Calu3 (cell line): ENCODE results near the gene MISP3. TPM values are rescaled to one million over a fixed set of nuclear protein-coding genes. Genes with fewer than 3 reads are reported as not detected.
"Not testable (repeated sequence)": the region's sequence is repeated elsewhere in the genome, so short reads cannot be mapped to it uniquely, and the experiment has no call there.

Source experiments
- BruUV-seq: library from RNA; stranded (reverse); fragments of 400-500 nt; replicated peaks from 2 replicates; lab custom pipeline; 2021; lab: Mats Ljungman, UMichigan
- CTCF ChIA-PET: fragments of 300-600 bp; sonication (Branson Sonifier 250); formaldehyde crosslinking; loops from one replicate; lab custom pipeline; 2022; ENCODE audit warnings: antibody characterized with exemption; lab: Charles Lee
- DNase-seq: peaks from one replicate; pipeline ENCODE4 v3.0.0; 2022
- H3K27ac Mint-ChIP-seq: one replicate; pipeline ENCODE4 v1.8.0; 2022; ENCODE audit warnings: mixed read lengths; ENCODE audit not compliant: unreplicated experiment
- H3K27me3 Mint-ChIP-seq: one replicate; pipeline ENCODE4 v1.8.0; 2022; ENCODE audit warnings: mixed read lengths; ENCODE audit not compliant: unreplicated experiment
- H3K36me3 Mint-ChIP-seq: one replicate; pipeline ENCODE4 v1.8.0; 2022; ENCODE audit warnings: mild to moderate bottlenecking, moderate library complexity, mixed read lengths; ENCODE audit not compliant: insufficient read depth, unreplicated experiment
- H3K4me1 Mint-ChIP-seq: one replicate; pipeline ENCODE4 v1.8.0; 2022; ENCODE audit warnings: mild to moderate bottlenecking, low read depth, mixed read lengths; ENCODE audit not compliant: unreplicated experiment
- H3K4me3 Mint-ChIP-seq: one replicate; pipeline ENCODE4 v1.8.0; 2022; ENCODE audit warnings: mild to moderate bottlenecking, low read depth, moderate library complexity, mixed read lengths; ENCODE audit not compliant: unreplicated experiment
- H3K9me3 Mint-ChIP-seq: one replicate; pipeline ENCODE4 v1.8.0; 2022; ENCODE audit warnings: low read depth, mixed read lengths; ENCODE audit not compliant: unreplicated experiment
- intact Hi-C: fragments of 100-400 bp; cut with micrococcal nuclease; formaldehyde crosslinking; loops from one replicate; pipeline ENCODE4 v1.10.0; 2022; ENCODE audit not compliant: unreplicated experiment
- total RNA-seq: library from RNA; stranded (reverse); gene quantifications from 2 replicates; pipeline ENCODE4 v1.2.3, GENCODE V29; 2022
- TF ChIP-seq, protein P1 (sequence below): fragments of 200-600 bp; IDR thresholded peaks from one replicate; pipeline ENCODE4 v1.8.0; 2022; ENCODE audit warnings: antibody characterized with exemption; ENCODE audit not compliant: unreplicated experiment

The MISP3 gene
- total RNA-seq, 1 experiment from 2014 or later: 4.2 TPM

DNA sequence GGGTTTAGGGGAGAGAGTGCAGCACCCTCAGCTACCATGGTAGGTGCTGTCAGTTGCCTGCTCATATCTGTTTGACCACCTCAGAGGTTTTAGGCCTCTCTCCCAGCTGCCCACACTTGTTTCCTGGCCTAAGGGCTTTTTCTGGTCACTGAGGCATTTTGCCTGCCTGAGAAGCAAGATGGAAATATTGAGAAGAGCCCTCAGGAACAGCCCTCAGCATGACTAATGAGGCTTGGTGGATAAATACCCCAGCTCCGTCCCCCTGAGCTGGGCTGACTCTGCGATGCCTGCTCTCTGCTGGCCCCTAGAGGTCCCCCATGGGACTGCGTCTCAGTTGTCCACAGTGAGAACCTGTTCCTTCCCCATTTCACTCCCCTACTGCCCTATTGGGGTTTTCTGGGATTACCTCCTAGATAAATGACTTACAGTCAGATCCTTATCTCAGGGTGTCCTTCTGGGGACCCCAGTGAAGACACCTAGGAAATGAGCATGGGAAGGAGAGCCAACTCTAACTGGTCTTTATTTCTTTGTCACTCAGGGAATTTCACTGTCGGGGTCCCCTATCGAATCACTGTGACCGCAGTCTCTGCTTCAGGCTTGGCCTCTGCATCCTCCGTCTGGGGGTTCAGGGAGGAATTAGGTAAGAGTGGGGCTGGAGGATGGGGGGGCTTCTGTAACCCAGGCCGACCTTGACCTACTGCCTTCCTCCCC, 24.0 kb upstream of the MISP3 start:
- Mint-ChIP-seq H3K4me1 (no peaks in the 10 kb centered on the region), H3K4me3 (no peak overlapping the region), H3K9me3 (no peaks in the 10 kb centered on the region), H3K27me3 (no peaks in the 10 kb centered on the region), H3K27ac (no peak overlapping the region), H3K36me3 (peaks cover 12% of the 10 kb centered on the region)
- TF ChIP-seq, protein P1, sequence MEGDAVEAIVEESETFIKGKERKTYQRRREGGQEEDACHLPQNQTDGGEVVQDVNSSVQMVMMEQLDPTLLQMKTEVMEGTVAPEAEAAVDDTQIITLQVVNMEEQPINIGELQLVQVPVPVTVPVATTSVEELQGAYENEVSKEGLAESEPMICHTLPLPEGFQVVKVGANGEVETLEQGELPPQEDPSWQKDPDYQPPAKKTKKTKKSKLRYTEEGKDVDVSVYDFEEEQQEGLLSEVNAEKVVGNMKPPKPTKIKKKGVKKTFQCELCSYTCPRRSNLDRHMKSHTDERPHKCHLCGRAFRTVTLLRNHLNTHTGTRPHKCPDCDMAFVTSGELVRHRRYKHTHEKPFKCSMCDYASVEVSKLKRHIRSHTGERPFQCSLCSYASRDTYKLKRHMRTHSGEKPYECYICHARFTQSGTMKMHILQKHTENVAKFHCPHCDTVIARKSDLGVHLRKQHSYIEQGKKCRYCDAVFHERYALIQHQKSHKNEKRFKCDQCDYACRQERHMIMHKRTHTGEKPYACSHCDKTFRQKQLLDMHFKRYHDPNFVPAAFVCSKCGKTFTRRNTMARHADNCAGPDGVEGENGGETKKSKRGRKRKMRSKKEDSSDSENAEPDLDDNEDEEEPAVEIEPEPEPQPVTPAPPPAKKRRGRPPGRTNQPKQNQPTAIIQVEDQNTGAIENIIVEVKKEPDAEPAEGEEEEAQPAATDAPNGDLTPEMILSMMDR: peak; percentile 81
- intact Hi-C loops: no loop called here
- CTCF ChIA-PET: interaction anchor here (0.7 to 0.9 kb wide), 3 partner anchors 17 to 107 kb away, joined by 3 to 4 read pairs (median 3); partner anchors contain the start of gene IL27RA
- peak; percentile 54 for DNase-seq
- no TSS peak for BruUV-seq

DNA sequence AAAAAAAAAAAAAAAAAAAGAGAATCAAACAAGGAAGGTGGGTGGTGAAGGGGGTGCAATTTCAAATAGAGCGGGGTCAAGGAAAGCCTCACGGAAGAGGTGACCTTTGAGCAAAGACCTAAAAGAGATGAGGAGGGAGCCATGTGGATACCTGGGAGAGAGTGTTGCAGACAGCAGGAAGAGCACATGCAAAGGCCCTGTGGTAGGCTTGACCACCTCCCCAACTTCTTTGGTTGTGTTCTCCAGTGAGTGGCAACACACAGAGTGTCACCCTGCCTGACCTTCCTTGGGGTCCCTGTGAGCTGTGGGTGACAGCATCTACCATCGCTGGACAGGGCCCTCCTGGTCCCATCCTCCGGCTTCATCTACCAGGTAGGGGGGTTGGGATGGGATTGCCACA, 22.1 kb upstream of the MISP3 start:
- no peak for DNase-seq
- CTCF ChIA-PET: no interaction called here
- Mint-ChIP-seq H3K27ac (no peak overlapping the region), H3K4me3 (no peak overlapping the region), H3K4me1 (no peaks in the 10 kb centered on the region), H3K27me3 (no peaks in the 10 kb centered on the region), H3K9me3 (no peaks in the 10 kb centered on the region), H3K36me3 (peaks cover 20% of the 10 kb centered on the region)
- no TSS peak for BruUV-seq
- TF ChIP-seq, protein P1: no peak
- intact Hi-C loops: no loop called here

DNA sequence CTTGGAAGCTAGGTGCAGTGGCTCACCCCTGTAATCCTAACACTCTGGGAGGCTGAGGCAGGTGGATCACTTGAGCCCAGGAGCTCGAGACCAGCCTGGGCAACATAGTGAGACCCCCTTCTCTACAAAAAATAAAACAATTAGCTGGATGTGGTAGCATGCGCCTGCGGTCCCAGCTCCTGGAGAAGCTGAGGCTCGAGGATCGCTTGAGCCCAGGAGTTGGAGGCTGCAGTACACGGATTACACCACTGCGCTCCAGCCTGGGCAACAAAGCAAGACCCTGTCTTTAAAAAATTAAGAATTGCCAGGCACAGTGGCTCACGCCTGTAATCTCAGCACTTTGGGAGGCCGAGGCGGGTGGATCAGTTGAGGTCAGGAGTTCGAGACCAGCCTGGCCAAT, 21.6 kb upstream of the MISP3 start:
- intact Hi-C loops, H3K27ac Mint-ChIP-seq, CTCF ChIA-PET, H3K4me1 Mint-ChIP-seq, H3K9me3 Mint-ChIP-seq, H3K27me3 Mint-ChIP-seq, BruUV-seq, DNase-seq, H3K4me3 Mint-ChIP-seq: not testable (repeated sequence)
- H3K36me3 Mint-ChIP-seq: peaks cover 24% of the 10 kb centered on the region

DNA sequence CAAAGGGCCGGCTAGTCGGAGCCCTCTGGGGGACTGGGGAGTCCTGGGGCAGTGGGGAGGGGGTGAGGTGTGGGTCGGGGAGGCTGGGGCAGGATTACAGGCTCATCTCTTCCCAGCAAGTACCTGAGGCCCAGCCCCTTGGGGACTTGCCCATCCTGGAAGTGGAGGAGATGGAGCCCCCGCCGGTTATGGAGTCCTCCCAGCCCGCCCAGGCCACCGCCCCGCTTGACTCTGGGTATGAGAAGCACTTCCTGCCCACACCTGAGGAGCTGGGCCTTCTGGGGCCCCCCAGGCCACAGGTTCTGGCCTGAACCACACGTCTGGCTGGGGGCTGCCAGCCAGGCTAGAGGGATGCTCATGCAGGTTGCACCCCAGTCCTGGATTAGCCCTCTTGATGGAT, 20.6 kb upstream of the MISP3 start:
- no TSS peak for BruUV-seq
- no peak for DNase-seq
- Mint-ChIP-seq H3K9me3 (no peaks in the 10 kb centered on the region), H3K4me3 (no peak overlapping the region), H3K4me1 (no peaks in the 10 kb centered on the region), H3K27me3 (no peaks in the 10 kb centered on the region), H3K27ac (no peak overlapping the region), H3K36me3 (peaks cover 24% of the 10 kb centered on the region)
- CTCF ChIA-PET: no interaction called here
- TF ChIP-seq, protein P1: no peak
- intact Hi-C loops: no loop called here

DNA sequence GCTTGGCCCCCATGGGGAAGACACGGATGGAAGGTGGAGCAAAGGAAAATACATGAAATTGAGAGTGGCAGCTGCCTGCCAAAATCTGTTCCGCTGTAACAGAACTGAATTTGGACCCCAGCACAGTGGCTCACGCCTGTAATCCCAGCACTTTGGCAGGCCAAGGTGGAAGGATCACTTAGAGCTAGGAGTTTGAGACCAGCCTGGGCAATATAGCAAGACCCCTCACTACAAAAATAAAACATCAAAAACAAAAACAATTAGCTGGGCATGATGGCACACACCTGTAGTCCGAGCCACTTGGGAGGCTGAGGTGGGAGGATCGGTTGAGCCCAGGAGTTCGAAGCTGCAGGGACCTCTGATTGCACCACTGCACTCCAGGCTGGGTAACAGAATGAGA, 20.1 kb upstream of the MISP3 start:
- TF ChIP-seq, protein P1: no peak
- Mint-ChIP-seq H3K9me3 (no peaks in the 10 kb centered on the region), H3K4me1 (no peaks in the 10 kb centered on the region), H3K27ac (no peak overlapping the region), H3K4me3 (no peak overlapping the region), H3K27me3 (no peaks in the 10 kb centered on the region), H3K36me3 (peaks cover 24% of the 10 kb centered on the region)
- CTCF ChIA-PET: no interaction called here
- intact Hi-C loops: no loop called here
- BruUV-seq: no TSS peak
- DNase-seq: no peak
